HG03135 (cell line): ENCODE results near the gene VPS13D.
"Not testable (repeated sequence)": the region's sequence is repeated elsewhere in the genome, so short reads cannot be mapped to it uniquely, and the experiment has no call there.

Experiments used
- ATAC-seq: cut with Tn5 transposase; IDR thresholded peaks from one replicate; pipeline ENCODE4 v1.9.1; 2021; ENCODE audit warnings: mild to moderate bottlenecking, moderate library complexity; ENCODE audit not compliant: unreplicated experiment

The VPS13D gene

GRCh38 chr1:12460121-12460520 is 230.3 kb downstream of the VPS13D start:
- no peak for ATAC-seq

- no peak for ATAC-seq
Observed at GRCh38 chr1:12460911-12461621, 231.2 kb downstream of the VPS13D start.

GRCh38 chr1:12461754-12462153 is 231.9 kb downstream of the VPS13D start:
- ATAC-seq: no peak

- no peak for ATAC-seq
Observed at GRCh38 chr1:12462586-12462985, 232.8 kb downstream of the VPS13D start.

GRCh38 chr1:12464045-12464461 is 234.2 kb downstream of the VPS13D start:
- no peak for ATAC-seq

GRCh38 chr1:12464598-12465056 is 234.8 kb downstream of the VPS13D start:
- ATAC-seq: no peak

- no peak for ATAC-seq
Observed at GRCh38 chr1:12465126-12465525, 235.3 kb downstream of the VPS13D start.

GRCh38 chr1:12466816-12467215 is 237.0 kb downstream of the VPS13D start:
- no peak for ATAC-seq

- no peak for ATAC-seq
Observed at GRCh38 chr1:12467570-12468286, 237.9 kb downstream of the VPS13D start.

GRCh38 chr1:12468323-12468722 is 238.5 kb downstream of the VPS13D start:
- ATAC-seq: no peak

- no peak for ATAC-seq
Observed at GRCh38 chr1:12469493-12469892, 239.7 kb downstream of the VPS13D start.

- ATAC-seq: no peak
Observed at GRCh38 chr1:12469990-12470389, 240.2 kb downstream of the VPS13D start.

- not testable (repeated sequence) for ATAC-seq
Observed at GRCh38 chr1:12470916-12471315, 241.1 kb downstream of the VPS13D start.

GRCh38 chr1:12472156-12472797 is 242.4 kb downstream of the VPS13D start:
- ATAC-seq: no peak

GRCh38 chr1:12472798-12473551 is 243.1 kb downstream of the VPS13D start:
- ATAC-seq: no peak

- ATAC-seq: no peak
Observed at GRCh38 chr1:12473596-12474362, 243.9 kb downstream of the VPS13D start.

GRCh38 chr1:12475101-12475500 is 245.3 kb downstream of the VPS13D start:
- ATAC-seq: no peak

GRCh38 chr1:12475530-12475934 is 245.7 kb downstream of the VPS13D start:
- ATAC-seq: no peak

GRCh38 chr1:12475947-12476346 is 246.1 kb downstream of the VPS13D start:
- no peak for ATAC-seq

- ATAC-seq: no peak
Observed at GRCh38 chr1:12477314-12477713, 247.5 kb downstream of the VPS13D start.
